K562 (cell line): Measurements from ENCODE around the gene FSTL4. TPM values are rescaled to one million over a fixed set of nuclear protein-coding genes. Genes with fewer than 3 reads are reported as not detected.

Experiments used
- ATAC-seq: fragments of 200-7000 bp; cut with Tn5 transposase; 3 replicates; pipeline ENCODE4 v1.9.1; 2020; ENCODE audit warnings: moderate library complexity
- BruUV-seq: library from RNA; stranded (reverse); fragments of 400-500 nt; replicated peaks from 2 replicates; lab custom pipeline; 2021; lab: Mats Ljungman, UMichigan
- CTCF ChIA-PET: fragments of 300-600 bp; formaldehyde crosslinking; extraction: SDS; loops from one replicate; lab custom pipeline; 2021; ENCODE audit warnings: low intra/inter-chr PET ratio; lab: Yijun Ruan, JAX
- POLR2A ChIA-PET: fragments of 300-600, 350-650 bp; sonication (Branson Sonifier 250); formaldehyde crosslinking; extraction: SDS; loops from one replicate; lab custom pipeline; 2021; ENCODE audit warnings: antibody characterized with exemption, inconsistent platforms; lab: Yijun Ruan, JAX
- DNase-seq, 4 experiments: peaks; one replicate each; pipeline versions ENCODE4 v3.0.0 to v3.0.0-alpha.2; 2011 to 2018; ENCODE audit warnings: low spot score in 3 of 4, mixed read lengths in 3 of 4; ENCODE audit errors: extremely low read depth in 1 of 4
- FAIRE-seq: peaks from 2 replicates; lab custom pipeline; 2011; peaks lifted over from hg19 to GRCh38; lab: Jason Lieb, UNC
- H2AFZ ChIP-seq: 2 replicates; pipeline ENCODE4 v1.6.0; 2011; ENCODE audit warnings: low read depth, low read length, control low read depth, inconsistent platforms
- H3K27ac ChIP-seq: fragments of 200-600 bp; 3 replicates; pipeline ENCODE4 v1.8.0; 2011; ENCODE audit warnings: low read depth, mild to moderate bottlenecking, control low read depth, inconsistent platforms, low read length, moderate library complexity, mixed read lengths; ENCODE audit errors: extremely low read depth
- H3K27me3 ChIP-seq, 2 experiments: fragments of 300-600 bp in 1 of 2; 2 replicates in 1 of 2; 3 replicates in 1 of 2; pipeline versions ENCODE4 v1.6.0 to v1.8.0; 2011; ENCODE audit warnings: inconsistent platforms in 2 of 2, low read length in 2 of 2, mild to moderate bottlenecking in 1 of 2, mixed read lengths in 1 of 2, moderate library complexity in 1 of 2; ENCODE audit not compliant: control insufficient read depth in 2 of 2, insufficient read depth in 2 of 2
- H3K36me3 ChIP-seq: fragments of 300-600 bp; 3 replicates; pipeline ENCODE4 v1.8.0; 2011; ENCODE audit warnings: mild to moderate bottlenecking, low read length, inconsistent platforms; ENCODE audit not compliant: control insufficient read depth, insufficient read depth
- H3K4me1 ChIP-seq, 2 experiments: fragments of 200-600 bp in 1 of 2; replicated peaks in 1 of 2; 2 replicates in 1 of 2; 3 replicates in 1 of 2; pipeline versions ENCODE4 v1.5.1 to v1.8.0; 2011; ENCODE audit warnings: inconsistent platforms in 2 of 2, low read length in 2 of 2, mild to moderate bottlenecking in 1 of 2, mixed read lengths in 1 of 2, moderate library complexity in 1 of 2; ENCODE audit not compliant: control insufficient read depth in 2 of 2, insufficient read depth in 2 of 2
- H3K4me2 ChIP-seq: 2 replicates; pipeline ENCODE4 v1.6.1; 2011; ENCODE audit warnings: low read length, control low read depth, inconsistent platforms, mixed read lengths; ENCODE audit not compliant: insufficient read depth
- H3K4me3 ChIP-seq: fragments of 200-600 bp; sonication (generic), shearing (Covaris generic); 2 replicates; pipeline ENCODE4 v1.5.1; 2016; ENCODE audit warnings: control low read depth, inconsistent platforms
- H3K79me2 ChIP-seq: fragments of 200-600 bp; 3 replicates; pipeline ENCODE4 v1.8.0; 2011; ENCODE audit warnings: low read length, inconsistent platforms; ENCODE audit not compliant: control insufficient read depth, insufficient read depth
- H3K9ac ChIP-seq, 2 experiments: 2 replicates each; pipeline versions ENCODE4 v1.6.0 to v1.6.1; 2011; ENCODE audit warnings: low read depth in 2 of 2, low read length in 2 of 2, control low read depth in 1 of 2, inconsistent platforms in 1 of 2, mild to moderate bottlenecking in 1 of 2, mixed read lengths in 1 of 2; ENCODE audit not compliant: insufficient read depth in 1 of 2
- H3K9me1 ChIP-seq: one replicate; pipeline ENCODE4 v1.6.0; 2011; ENCODE audit warnings: inconsistent platforms, mild to moderate bottlenecking, low read length, moderate library complexity; ENCODE audit not compliant: control insufficient read depth, insufficient read depth
- H3K9me3 ChIP-seq: replicated peaks from 2 replicates; pipeline ENCODE4 v1.5.1; 2011; ENCODE audit warnings: low read depth, low read length, inconsistent platforms; ENCODE audit not compliant: control insufficient read depth, insufficient read depth
- H4K20me1 ChIP-seq: replicated peaks from 2 replicates; pipeline ENCODE4 v1.6.1; 2011; ENCODE audit warnings: low read length, inconsistent platforms, mixed read lengths; ENCODE audit not compliant: control insufficient read depth, insufficient read depth
- CUX1 ChIP-seq: fragments of 200-800 bp; sonication (Bioruptor generic); IDR thresholded peaks from 2 replicates; pipeline ENCODE4 v1.6.1; 2016; ENCODE audit warnings: missing genetic modification characterization, missing compliant biosample characterization
- HDAC6 ChIP-seq: IDR thresholded peaks from 2 replicates; pipeline ENCODE4 v1.6.1; 2012; ENCODE audit warnings: low read depth, mild to moderate bottlenecking, control low read depth, inconsistent platforms, low read length, moderate library complexity
- HNRNPUL1 ChIP-seq: fragments of 200-400 bp; formaldehyde crosslinking; IDR thresholded peaks from 2 replicates; pipeline ENCODE4 v1.6.1; 2017; ENCODE audit warnings: low read length
- JUND ChIP-seq, 2 experiments: IDR thresholded peaks; 2 replicates in 1 of 2; 3 replicates in 1 of 2; pipeline ENCODE4 v1.6.1; 2011; ENCODE audit warnings: borderline replicate concordance in 2 of 2, low read depth in 2 of 2, low read length in 2 of 2, improper control_type of control experiment in 1 of 2, missing biosample characterization in 1 of 2, missing genetic modification characterization in 1 of 2, missing genetic modification reagents in 1 of 2
- MYNN ChIP-seq, 2 experiments: sonication (generic); formaldehyde crosslinking in 1 of 2; IDR thresholded peaks; 2 replicates each; pipeline versions ENCODE4 v1.5.0 to v1.6.1; 2016 to 2020; ENCODE audit warnings: antibody characterized with exemption in 1 of 2, missing genetic modification reagents in 1 of 2
- POLR2A ChIP-seq: fragments of 450-650 bp; conservative IDR thresholded peaks from 2 replicates; pipeline ENCODE4 v1.6.1; 2016
- SRSF3 ChIP-seq: fragments of 200-400 bp; formaldehyde crosslinking; IDR thresholded peaks from 2 replicates; pipeline ENCODE4 v1.6.1; 2016; ENCODE audit warnings: mild to moderate bottlenecking, low read length, moderate library complexity; ENCODE audit not compliant: insufficient read depth
- ZBTB2 ChIP-seq: fragments of 450-650 bp; IDR thresholded peaks from 2 replicates; pipeline ENCODE4 v1.6.1; 2016; ENCODE audit warnings: antibody characterized with exemption
- ZNF695 ChIP-seq: fragments of 450-650 bp; formaldehyde crosslinking; IDR thresholded peaks from 2 replicates; pipeline ENCODE4 v1.4.0; 2020; ENCODE audit warnings: mild to moderate bottlenecking, moderate library complexity
- ZSCAN29 ChIP-seq: fragments of 450-650 bp; IDR thresholded peaks from 2 replicates; pipeline ENCODE4 v1.6.1; 2017
- WGBS: fragments of 100-300 bp; shearing (Covaris generic); methylation state at CpG from one replicate; pipeline ENCODE4 v1.1.6; 2016; ENCODE audit warnings: low coverage, mixed read lengths; ENCODE audit not compliant: insufficient coverage; ENCODE audit errors: missing lambda C conversion rate; 5-methylcytosine and 5-hydroxymethylcytosine counted together
- in situ Hi-C: fragments of 300-500 bp; cut with MboI; formaldehyde crosslinking; loops from 4 replicates; pipeline ENCODE4 v1.15.0; 2018; ENCODE audit warnings: inconsistent platforms, mixed read lengths
- intact Hi-C: fragments of 100-400 bp; cut with micrococcal nuclease; formaldehyde crosslinking; loops from 2 replicates; pipeline ENCODE4 v1.14.2; 2022
- polyA plus RNA-seq, 8 experiments: library from polyadenylated mRNA; depleted of rRNA in 4 of 8; stranded (reverse) in 5 of 8; unstranded in 3 of 8; fragments of >200 nt; fragmentation: Nextera tagmentation in 2 of 8; fragmentation: Illumina TruSeq in 1 of 8; extraction: Ambion mirVana in 2 of 8; extraction: Trizol in 1 of 8; gene quantifications; 2 replicates each; pipeline versions ENCODE4 v1.2.1 to v1.2.3, GENCODE V29; 2011 to 2014; ENCODE audit warnings: inconsistent platforms in 1 of 8, missing spikeins in 1 of 8
- total RNA-seq, 7 experiments: library from RNA; depleted of rRNA in 6 of 7; stranded (reverse); fragments of >200 nt in 6 of 7; fragmentation: Illumina TruSeq in 2 of 7; extraction: Trizol in 2 of 7; gene quantifications; 2 replicates each; pipeline versions ENCODE4 v1.2.1 to v1.2.3, GENCODE V29; 2011 to 2021; ENCODE audit warnings: low replicate concordance in 1 of 7
- TF ChIP-seq, protein P1 (sequence below): fragments of 450-650 bp; IDR thresholded peaks from 2 replicates; pipeline ENCODE4 v1.6.1; 2016; ENCODE audit warnings: low read depth, mild to moderate bottlenecking, moderate library complexity
- TF ChIP-seq, protein P2 (sequence below): fragments of 250-450 bp; sonication (Bioruptor Pico); IDR thresholded peaks from 2 replicates; pipeline ENCODE4 v1.4.0; 2020; ENCODE audit warnings: mild to moderate bottlenecking, moderate library complexity, borderline replicate concordance

FSTL4 gene
- total and polyA plus RNA-seq, 9 of the 15 experiments (the other 6 are each of a cell fraction or from before 2014, with no cell fraction given) = 0.08 to 0.18 (median 0.10) TPM; not detected in 5

- no TSS peak for BruUV-seq
- TF ChIP-seq HDAC6 (no peak), HNRNPUL1 (no peak), SRSF3 (no peak), MYNN (IDR thresholded peaks at IDR 0.05) (no peak), MYNN (CRISPR knock-in tag; IDR thresholded peaks at IDR 0.05) (no peak), ZBTB2 (no peak), CUX1 (no peak), ZSCAN29 (no peak), ZNF695 (CRISPR knock-in tag) (no peak), POLR2A (no peak), JUND (IDR thresholded peaks at IDR 0.05; ENCODE audit: borderline replicate concordance, low read depth, low read length) (no peak), JUND (tag; IDR thresholded peaks at IDR 0.05; ENCODE audit: borderline replicate concordance, low read depth, low read length) (no peak)
- TF ChIP-seq, protein P1, sequence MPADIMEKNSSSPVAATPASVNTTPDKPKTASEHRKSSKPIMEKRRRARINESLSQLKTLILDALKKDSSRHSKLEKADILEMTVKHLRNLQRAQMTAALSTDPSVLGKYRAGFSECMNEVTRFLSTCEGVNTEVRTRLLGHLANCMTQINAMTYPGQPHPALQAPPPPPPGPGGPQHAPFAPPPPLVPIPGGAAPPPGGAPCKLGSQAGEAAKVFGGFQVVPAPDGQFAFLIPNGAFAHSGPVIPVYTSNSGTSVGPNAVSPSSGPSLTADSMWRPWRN = no peak
- TF ChIP-seq, protein P2, sequence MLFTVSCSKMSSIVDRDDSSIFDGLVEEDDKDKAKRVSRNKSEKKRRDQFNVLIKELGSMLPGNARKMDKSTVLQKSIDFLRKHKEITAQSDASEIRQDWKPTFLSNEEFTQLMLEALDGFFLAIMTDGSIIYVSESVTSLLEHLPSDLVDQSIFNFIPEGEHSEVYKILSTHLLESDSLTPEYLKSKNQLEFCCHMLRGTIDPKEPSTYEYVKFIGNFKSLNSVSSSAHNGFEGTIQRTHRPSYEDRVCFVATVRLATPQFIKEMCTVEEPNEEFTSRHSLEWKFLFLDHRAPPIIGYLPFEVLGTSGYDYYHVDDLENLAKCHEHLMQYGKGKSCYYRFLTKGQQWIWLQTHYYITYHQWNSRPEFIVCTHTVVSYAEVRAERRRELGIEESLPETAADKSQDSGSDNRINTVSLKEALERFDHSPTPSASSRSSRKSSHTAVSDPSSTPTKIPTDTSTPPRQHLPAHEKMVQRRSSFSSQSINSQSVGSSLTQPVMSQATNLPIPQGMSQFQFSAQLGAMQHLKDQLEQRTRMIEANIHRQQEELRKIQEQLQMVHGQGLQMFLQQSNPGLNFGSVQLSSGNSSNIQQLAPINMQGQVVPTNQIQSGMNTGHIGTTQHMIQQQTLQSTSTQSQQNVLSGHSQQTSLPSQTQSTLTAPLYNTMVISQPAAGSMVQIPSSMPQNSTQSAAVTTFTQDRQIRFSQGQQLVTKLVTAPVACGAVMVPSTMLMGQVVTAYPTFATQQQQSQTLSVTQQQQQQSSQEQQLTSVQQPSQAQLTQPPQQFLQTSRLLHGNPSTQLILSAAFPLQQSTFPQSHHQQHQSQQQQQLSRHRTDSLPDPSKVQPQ (CRISPR knock-in tag) = no peak
These were observed 254.1 kb downstream of the FSTL4 start for GRCh38 chr5:133358271-133358670.

More at GRCh38 chr5:133358271-133358670, 254.1 kb downstream of the FSTL4 start:
- no peaks in the 10 kb centered on the region for H3K4me1 ChIP-seq
- ChIA-PET CTCF (no interaction called here), POLR2A (no interaction called here)
- intact Hi-C loops (no loop called here), in situ Hi-C loops (no loop called here)
- FAIRE-seq (no peak), DNase-seq (no peak), ATAC-seq (no peak)
- WGBS = 2% methylated on average over 5 of the region's 12 CpGs
- no peak overlapping the region for H3K27ac ChIP-seq
- no peaks in the 10 kb centered on the region for H3K79me2 ChIP-seq
- H3K9me3 ChIP-seq = no peaks in the 10 kb centered on the region
- no peak overlapping the region for H3K9ac ChIP-seq
- H4K20me1 ChIP-seq = peaks cover 2% of the 10 kb centered on the region; the same call in 1 of the 2 replicates
- no peak overlapping the region for H3K4me3 ChIP-seq
- no peak overlapping the region for H3K4me2 ChIP-seq
- no peak overlapping the region for H2AFZ ChIP-seq
- H3K36me3 ChIP-seq = no peaks in the 10 kb centered on the region
- peaks cover 4% of the 10 kb centered on the region for H3K9me1 ChIP-seq
- peaks cover 23 to 57% of the 10 kb centered on the region in 2 experiments; a peak in 4 of 5 replicates for H3K27me3 ChIP-seq
